Astrocyte of the hippocampus (primary cell): ENCODE results near the gene TRIO.

Source experiments
- DNase-seq: peaks from one replicate; pipeline ENCODE4 v3.0.0; 2011; ENCODE audit warnings: low read depth, low spot score

The TRIO gene

GRCh38 chr5:14265570-14265969 lies 122.4 kb downstream of the TRIO start:
- DNase-seq: peak; percentile 88

GRCh38 chr5:14266171-14266570 lies 123.0 kb downstream of the TRIO start:
- DNase-seq: no peak

GRCh38 chr5:14266686-14267085 lies 123.5 kb downstream of the TRIO start:
- DNase-seq: no peak

- peak; percentile 69 for DNase-seq
These were observed 124.2 kb downstream of the TRIO start for GRCh38 chr5:14267166-14267838.

- DNase-seq: peak; percentile 83
These were observed 125.0 kb downstream of the TRIO start for GRCh38 chr5:14267991-14268708.

GRCh38 chr5:14268738-14269137 lies 125.6 kb downstream of the TRIO start:
- DNase-seq: peak; percentile 72

GRCh38 chr5:14269395-14269794 lies 126.3 kb downstream of the TRIO start:
- no peak for DNase-seq

GRCh38 chr5:14270209-14270702 lies 127.1 kb downstream of the TRIO start:
- DNase-seq: peak; percentile 86

- no peak for DNase-seq
These were observed 129.5 kb downstream of the TRIO start for GRCh38 chr5:14272548-14273205.

- DNase-seq: no peak
These were observed 130.1 kb downstream of the TRIO start for GRCh38 chr5:14273207-14273767.

GRCh38 chr5:14276380-14276779 lies 133.2 kb downstream of the TRIO start:
- no peak for DNase-seq

GRCh38 chr5:14277385-14278320 lies 134.5 kb downstream of the TRIO start:
- no peak for DNase-seq

- DNase-seq: no peak
These were observed 137.2 kb downstream of the TRIO start for GRCh38 chr5:14280294-14280854.

- DNase-seq: no peak
These were observed 138.6 kb downstream of the TRIO start for GRCh38 chr5:14281746-14282181.

- no peak for DNase-seq
These were observed 140.0 kb downstream of the TRIO start for GRCh38 chr5:14283139-14283538.

GRCh38 chr5:14284392-14285148 lies 141.4 kb downstream of the TRIO start:
- DNase-seq: no peak

- DNase-seq: peak; percentile 67
These were observed 142.9 kb downstream of the TRIO start for GRCh38 chr5:14286007-14286406.

- DNase-seq: no peak
These were observed 143.7 kb downstream of the TRIO start for GRCh38 chr5:14286574-14287421.
